K562 (cell line): ENCODE data around the gene PCP4L1. TPM values are rescaled to one million over a fixed set of nuclear protein-coding genes. Genes with fewer than 3 reads are reported as not detected.

Experiments used
- ARID3B ChIP-seq: fragments of 250-450 bp; sonication (Bioruptor Pico); IDR thresholded peaks from 2 replicates; pipeline ENCODE4 v1.4.0; 2020; ENCODE audit warnings: borderline replicate concordance
- CSDE1 ChIP-seq, 2 experiments: fragments of 450-650 bp; IDR thresholded peaks; 2 replicates each; pipeline ENCODE4 v1.6.1; 2016; ENCODE audit warnings: mild to moderate bottlenecking in 1 of 2
- GABPB2 ChIP-seq: fragments of 250-450 bp; sonication (Bioruptor Pico); conservative IDR thresholded peaks from 2 replicates; pipeline ENCODE4 v1.5.1; 2021; ENCODE audit warnings: mild to moderate bottlenecking
- HOXB6 ChIP-seq: fragments of 250-450 bp; sonication (Bioruptor Pico); IDR thresholded peaks from 2 replicates; pipeline ENCODE4 v1.5.1; 2022; ENCODE audit warnings: mild to moderate bottlenecking, borderline replicate concordance
- KLF6 ChIP-seq: fragments of 250-450 bp; sonication (Bioruptor Pico); IDR thresholded peaks from 2 replicates; pipeline ENCODE4 v1.4.0; 2020; ENCODE audit warnings: mild to moderate bottlenecking, moderate library complexity, borderline replicate concordance
- MAFK ChIP-seq: IDR thresholded peaks from 2 replicates; pipeline ENCODE4 v1.6.1; 2011; ENCODE audit warnings: low read length, improper control_type of control experiment
- MAZ ChIP-seq, 2 experiments: fragments of 450-650 bp in 1 of 2; sonication (generic) in 1 of 2; formaldehyde crosslinking; IDR thresholded peaks in 1 of 2; conservative IDR thresholded peaks in 1 of 2; 2 replicates each; pipeline versions ENCODE4 v1.4.0 to v1.5.0; 2020; ENCODE audit warnings: mild to moderate bottlenecking in 1 of 2, missing genetic modification reagents in 1 of 2
- MECOM ChIP-seq: fragments of 250-450 bp; sonication (Bioruptor Pico); IDR thresholded peaks from 2 replicates; pipeline ENCODE4 v1.8.0; 2022; ENCODE audit warnings: inconsistent platforms
- SMAD4 ChIP-seq: fragments of 250-450 bp; sonication (Bioruptor Pico); conservative IDR thresholded peaks from 2 replicates; pipeline ENCODE4 v1.8.0; 2021; ENCODE audit warnings: inconsistent platforms, mild to moderate bottlenecking, moderate library complexity
- SUPT5H ChIP-seq: fragments of 450-650 bp; IDR thresholded peaks from 2 replicates; pipeline ENCODE4 v1.6.1; 2016
- TCF3 ChIP-seq: sonication (generic); formaldehyde crosslinking; IDR thresholded peaks from 2 replicates; pipeline ENCODE4 v1.4.0; 2020; ENCODE audit warnings: mild to moderate bottlenecking, missing genetic modification reagents
- ZBTB7A ChIP-seq: IDR thresholded peaks from 2 replicates; pipeline ENCODE4 v1.6.1; 2011; ENCODE audit warnings: low read depth, mild to moderate bottlenecking, low read length, moderate library complexity, borderline replicate concordance; ENCODE audit not compliant: control insufficient read depth
- ZC3H8 ChIP-seq: fragments of 450-650 bp; IDR thresholded peaks from 2 replicates; pipeline ENCODE4 v1.6.1; 2017
- ZKSCAN1 ChIP-seq: fragments of 150-350 bp; IDR thresholded peaks from 2 replicates; pipeline ENCODE4 v1.6.1; 2016; ENCODE audit warnings: low read depth, low read length
- ZNF197 ChIP-seq: fragments of 200-800 bp; sonication (Bioruptor generic); IDR thresholded peaks from 2 replicates; pipeline ENCODE4 v1.6.1; 2016; ENCODE audit warnings: low read depth, missing genetic modification characterization, missing compliant biosample characterization
- ZNF740 ChIP-seq, 3 experiments: fragments of 200-800 bp in 1 of 3; sonication (Bioruptor generic) in 1 of 3; sonication (generic) in 1 of 3; formaldehyde crosslinking in 1 of 3; IDR thresholded peaks; 2 replicates each; pipeline versions ENCODE4 v1.6.1 to v1.8.0; 2016 to 2022; ENCODE audit warnings: mild to moderate bottlenecking in 2 of 3, missing compliant biosample characterization in 2 of 3, missing genetic modification characterization in 2 of 3, missing genetic modification reagents in 1 of 3
- ZNF764 ChIP-seq: fragments of 250-450 bp; sonication (Bioruptor Pico); IDR thresholded peaks from 2 replicates; pipeline ENCODE4 v1.4.0; 2020; ENCODE audit warnings: low read depth, mild to moderate bottlenecking, moderate library complexity
- ZNF785 ChIP-seq: fragments of 250-450 bp; sonication (Bioruptor Pico); IDR thresholded peaks from 2 replicates; pipeline ENCODE4 v1.4.0; 2020; ENCODE audit warnings: mild to moderate bottlenecking
- polyA plus RNA-seq, 8 experiments: library from polyadenylated mRNA; depleted of rRNA in 4 of 8; stranded (reverse) in 5 of 8; unstranded in 3 of 8; fragments of >200 nt; fragmentation: Nextera tagmentation in 2 of 8; fragmentation: Illumina TruSeq in 1 of 8; extraction: Ambion mirVana in 2 of 8; extraction: Trizol in 1 of 8; gene quantifications; 2 replicates each; pipeline versions ENCODE4 v1.2.1 to v1.2.3, GENCODE V29; 2011 to 2014; ENCODE audit warnings: inconsistent platforms in 1 of 8, missing spikeins in 1 of 8
- total RNA-seq, 7 experiments: library from RNA; depleted of rRNA in 6 of 7; stranded (reverse); fragments of >200 nt in 6 of 7; fragmentation: Illumina TruSeq in 2 of 7; extraction: Trizol in 2 of 7; gene quantifications; 2 replicates each; pipeline versions ENCODE4 v1.2.1 to v1.2.3, GENCODE V29; 2011 to 2021; ENCODE audit warnings: low replicate concordance in 1 of 7
- TF ChIP-seq, protein P1 (sequence below): fragments of 250-450 bp; sonication (Bioruptor Pico); IDR thresholded peaks from 2 replicates; pipeline ENCODE4 v1.6.1; 2021; ENCODE audit warnings: mild to moderate bottlenecking
- TF ChIP-seq, protein P2 (sequence below): sonication (generic); formaldehyde crosslinking; IDR thresholded peaks from 2 replicates; pipeline ENCODE4 v1.8.1; 2023; ENCODE audit warnings: missing genetic modification reagents, mild to moderate bottlenecking, borderline replicate concordance

The PCP4L1 gene
- total and polyA plus RNA-seq, 9 of the 15 experiments (the other 6 are each of a cell fraction or from before 2014, with no cell fraction given), result not detected

DNA sequence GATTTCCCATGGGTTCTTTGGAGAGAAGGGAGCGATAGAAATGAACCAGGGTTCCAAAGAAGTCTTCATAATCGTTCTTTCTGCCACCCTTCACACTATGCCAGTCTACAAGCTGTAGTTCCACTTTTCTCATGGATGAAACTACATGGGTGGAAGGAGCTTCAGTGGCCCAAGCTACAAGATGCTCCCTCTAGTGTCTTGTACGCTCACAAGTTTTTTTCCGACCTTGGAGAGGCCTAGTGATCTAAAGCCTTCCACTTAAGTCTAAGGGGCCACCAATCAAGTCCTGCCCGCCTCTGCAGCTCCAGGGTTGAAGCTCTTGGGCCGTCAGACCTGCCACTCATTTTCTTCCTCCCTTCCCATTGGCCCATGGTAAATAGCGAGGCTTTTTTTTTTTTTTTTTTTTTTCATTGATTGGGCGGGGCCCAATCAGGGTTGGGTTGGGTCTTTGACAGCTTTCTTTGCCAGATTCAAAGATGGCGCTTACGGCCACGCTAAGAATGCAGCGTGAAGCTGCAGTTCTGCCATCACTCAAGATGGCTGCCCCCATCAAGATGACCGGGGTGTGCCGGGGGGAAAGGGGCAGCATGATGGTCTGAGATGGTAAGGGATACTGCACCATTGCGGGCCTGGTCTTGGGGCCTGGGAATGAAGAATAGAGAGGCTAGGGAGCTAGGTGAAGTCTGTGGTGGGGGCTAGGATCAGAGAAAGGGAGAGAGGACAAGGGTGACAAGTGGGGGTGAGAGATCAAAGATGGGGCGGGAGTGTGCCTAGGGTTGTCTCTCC, 32.8 kb upstream of the PCP4L1 start, which contains the start of gene TOMM40L (continued):
- TF ChIP-seq ZKSCAN1, result 0 out of 2 replicates have a peak, but pooled peaks have one; percentile 6
- TF ChIP-seq, protein P1, sequence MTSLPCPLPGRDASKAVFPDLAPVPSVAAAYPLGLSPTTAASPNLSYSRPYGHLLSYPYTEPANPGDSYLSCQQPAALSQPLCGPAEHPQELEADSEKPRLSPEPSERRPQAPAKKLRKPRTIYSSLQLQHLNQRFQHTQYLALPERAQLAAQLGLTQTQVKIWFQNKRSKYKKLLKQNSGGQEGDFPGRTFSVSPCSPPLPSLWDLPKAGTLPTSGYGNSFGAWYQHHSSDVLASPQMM (CRISPR knock-in tag), result no peak
- no peak for TF ChIP-seq KLF6
- peak; percentile 58 to 95; a peak in 3 of 4 replicates for TF ChIP-seq CSDE1 (IDR thresholded peaks at IDR 0.05)
- TF ChIP-seq TCF3 (CRISPR knock-in tag), result no peak
- TF ChIP-seq HOXB6 (CRISPR knock-in tag), result no peak
- TF ChIP-seq, protein P2, sequence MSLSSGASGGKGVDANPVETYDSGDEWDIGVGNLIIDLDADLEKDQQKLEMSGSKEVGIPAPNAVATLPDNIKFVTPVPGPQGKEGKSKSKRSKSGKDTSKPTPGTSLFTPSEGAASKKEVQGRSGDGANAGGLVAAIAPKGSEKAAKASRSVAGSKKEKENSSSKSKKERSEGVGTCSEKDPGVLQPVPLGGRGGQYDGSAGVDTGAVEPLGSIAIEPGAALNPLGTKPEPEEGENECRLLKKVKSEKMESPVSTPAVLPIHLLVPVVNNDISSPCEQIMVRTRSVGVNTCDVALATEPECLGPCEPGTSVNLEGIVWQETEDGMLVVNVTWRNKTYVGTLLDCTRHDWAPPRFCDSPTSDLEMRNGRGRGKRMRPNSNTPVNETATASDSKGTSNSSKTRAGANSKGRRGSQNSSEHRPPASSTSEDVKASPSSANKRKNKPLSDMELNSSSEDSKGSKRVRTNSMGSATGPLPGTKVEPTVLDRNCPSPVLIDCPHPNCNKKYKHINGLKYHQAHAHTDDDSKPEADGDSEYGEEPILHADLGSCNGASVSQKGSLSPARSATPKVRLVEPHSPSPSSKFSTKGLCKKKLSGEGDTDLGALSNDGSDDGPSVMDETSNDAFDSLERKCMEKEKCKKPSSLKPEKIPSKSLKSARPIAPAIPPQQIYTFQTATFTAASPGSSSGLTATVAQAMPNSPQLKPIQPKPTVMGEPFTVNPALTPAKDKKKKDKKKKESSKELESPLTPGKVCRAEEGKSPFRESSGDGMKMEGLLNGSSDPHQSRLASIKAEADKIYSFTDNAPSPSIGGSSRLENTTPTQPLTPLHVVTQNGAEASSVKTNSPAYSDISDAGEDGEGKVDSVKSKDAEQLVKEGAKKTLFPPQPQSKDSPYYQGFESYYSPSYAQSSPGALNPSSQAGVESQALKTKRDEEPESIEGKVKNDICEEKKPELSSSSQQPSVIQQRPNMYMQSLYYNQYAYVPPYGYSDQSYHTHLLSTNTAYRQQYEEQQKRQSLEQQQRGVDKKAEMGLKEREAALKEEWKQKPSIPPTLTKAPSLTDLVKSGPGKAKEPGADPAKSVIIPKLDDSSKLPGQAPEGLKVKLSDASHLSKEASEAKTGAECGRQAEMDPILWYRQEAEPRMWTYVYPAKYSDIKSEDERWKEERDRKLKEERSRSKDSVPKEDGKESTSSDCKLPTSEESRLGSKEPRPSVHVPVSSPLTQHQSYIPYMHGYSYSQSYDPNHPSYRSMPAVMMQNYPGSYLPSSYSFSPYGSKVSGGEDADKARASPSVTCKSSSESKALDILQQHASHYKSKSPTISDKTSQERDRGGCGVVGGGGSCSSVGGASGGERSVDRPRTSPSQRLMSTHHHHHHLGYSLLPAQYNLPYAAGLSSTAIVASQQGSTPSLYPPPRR (CRISPR knock-in tag), result no peak
- no peak for TF ChIP-seq ZC3H8
- TF ChIP-seq ZNF764 (CRISPR knock-in tag), result no peak
- TF ChIP-seq MECOM (CRISPR knock-in tag), result no peak
- TF ChIP-seq MAZ (CRISPR knock-in tag; conservative IDR thresholded peaks at IDR 0.05 in 1 of 2, IDR thresholded peaks at IDR 0.05 in 1 of 2), result peak in 1 of 2 experiments; percentile 47; a peak in 3 of 4 replicates
- TF ChIP-seq SUPT5H, result peak; percentile 79
- TF ChIP-seq SMAD4 (CRISPR knock-in tag), result no peak
- peak; percentile 69; the same call in 1 of the 2 replicates for TF ChIP-seq ZBTB7A
- TF ChIP-seq ZNF740 (CRISPR knock-in tag; IDR thresholded peaks at IDR 0.05), result peak; percentile 71; the same call in 1 of the 2 replicates
- 0 out of 4 replicates have a peak, but pooled peaks of 1 of the 2 experiments have one; percentile 44 for TF ChIP-seq ZNF740 (tag; IDR thresholded peaks at IDR 0.05)
- no peak for TF ChIP-seq ZNF785
- peak; percentile 92 for TF ChIP-seq ZNF197
- no peak for TF ChIP-seq ARID3B (CRISPR knock-in tag)
- no peak for TF ChIP-seq GABPB2 (CRISPR knock-in tag)
- TF ChIP-seq MAFK, result no peak
